Mammary microvascular endothelial cell (primary cell): ENCODE measurements around the gene TNS4. TPM values are rescaled to one million over a fixed set of nuclear protein-coding genes. Genes with fewer than 3 reads are reported as not detected.

Source experiments
- total RNA-seq: library from RNA; depleted of rRNA; stranded (reverse); fragments of >200 nt; gene quantifications from 2 replicates; pipeline ENCODE4 v1.2.3, GENCODE V29; 2015

TNS4 gene
- total RNA-seq, result 0.53 TPM in 1 of 2 replicates, not detected in the other

GRCh38 chr17:40501499-40501911, at the start of gene TNS4:
Gene TNS4 (minus strand): TSS chr17:40501623. CDS start chr17:40496425, 5,198 bp downstream.

DNA sequence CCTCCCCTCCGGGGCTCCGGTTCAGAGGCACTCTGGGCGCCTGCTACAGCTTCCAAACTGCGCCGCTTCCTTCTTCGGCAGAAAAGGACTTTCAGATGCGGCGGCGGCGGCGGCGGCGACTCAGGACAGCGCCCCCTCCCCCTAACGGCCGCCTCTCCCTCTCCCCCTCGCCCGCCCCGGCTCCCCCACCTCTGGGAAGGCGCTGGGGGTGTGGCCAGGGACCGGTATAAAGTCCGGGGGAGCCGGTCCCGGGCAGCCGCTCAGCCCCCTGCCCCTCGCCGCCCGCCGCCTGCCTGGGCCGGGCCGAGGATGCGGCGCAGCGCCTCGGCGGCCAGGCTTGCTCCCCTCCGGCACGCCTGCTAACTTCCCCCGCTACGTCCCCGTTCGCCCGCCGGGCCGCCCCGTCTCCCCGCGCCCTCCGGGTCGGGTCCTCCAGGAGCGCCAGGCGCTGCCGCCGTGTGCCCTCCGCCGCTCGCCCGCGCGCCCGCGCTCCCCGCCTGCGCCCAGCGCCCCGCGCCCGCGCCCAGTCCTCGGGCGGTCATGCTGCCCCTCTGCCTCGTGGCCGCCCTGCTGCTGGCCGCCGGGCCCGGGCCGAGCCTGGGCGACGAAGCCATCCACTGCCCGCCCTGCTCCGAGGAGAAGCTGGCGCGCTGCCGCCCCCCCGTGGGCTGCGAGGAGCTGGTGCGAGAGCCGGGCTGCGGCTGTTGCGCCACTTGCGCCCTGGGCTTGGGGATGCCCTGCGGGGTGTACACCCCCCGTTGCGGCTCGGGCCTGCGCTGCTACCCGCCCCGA, 58.0 kb downstream of the TNS4 start, which contains the start of gene IGFBP4:
IGFBP4 (plus strand) TSS at position 255 of the 792 bp plus-strand sequence; CDS start at position 541, 286 bp downstream.

Other genes starting within 250 kb of the TNS4 start
- 29.1 and 35.8 TPM in 2 replicates for gene CDC6, start 213.7 kb downstream of the TNS4 start, total RNA-seq
- gene RARA, start 192.4 kb downstream of the TNS4 start, total RNA-seq, result 23.4 and 26.9 TPM in 2 replicates
- gene GJD3, start 136.9 kb downstream of the TNS4 start, total RNA-seq, result 4.2 TPM in 1 of 2 replicates, not detected in the other
- gene TOP2A, start 83.7 kb downstream of the TNS4 start, total RNA-seq, result 134 and 144 TPM in 2 replicates
- gene IGFBP4, start 58.2 kb downstream of the TNS4 start, total RNA-seq, result 111 and 122 TPM in 2 replicates
- gene CCR7, start 63.8 kb upstream of the TNS4 start, total RNA-seq, result not detected in 2 replicates
- 85.4 and 86.6 TPM in 2 replicates for gene SMARCE1, start 146.2 kb upstream of the TNS4 start, total RNA-seq
- gene KRT222, start 163.6 kb upstream of the TNS4 start, total RNA-seq, result not detected in 2 replicates
- gene KRT24, start 202.1 kb upstream of the TNS4 start, total RNA-seq, result not detected in 2 replicates